ENCODE measurements around the gene TBX1.

The TBX1 gene

DNA sequence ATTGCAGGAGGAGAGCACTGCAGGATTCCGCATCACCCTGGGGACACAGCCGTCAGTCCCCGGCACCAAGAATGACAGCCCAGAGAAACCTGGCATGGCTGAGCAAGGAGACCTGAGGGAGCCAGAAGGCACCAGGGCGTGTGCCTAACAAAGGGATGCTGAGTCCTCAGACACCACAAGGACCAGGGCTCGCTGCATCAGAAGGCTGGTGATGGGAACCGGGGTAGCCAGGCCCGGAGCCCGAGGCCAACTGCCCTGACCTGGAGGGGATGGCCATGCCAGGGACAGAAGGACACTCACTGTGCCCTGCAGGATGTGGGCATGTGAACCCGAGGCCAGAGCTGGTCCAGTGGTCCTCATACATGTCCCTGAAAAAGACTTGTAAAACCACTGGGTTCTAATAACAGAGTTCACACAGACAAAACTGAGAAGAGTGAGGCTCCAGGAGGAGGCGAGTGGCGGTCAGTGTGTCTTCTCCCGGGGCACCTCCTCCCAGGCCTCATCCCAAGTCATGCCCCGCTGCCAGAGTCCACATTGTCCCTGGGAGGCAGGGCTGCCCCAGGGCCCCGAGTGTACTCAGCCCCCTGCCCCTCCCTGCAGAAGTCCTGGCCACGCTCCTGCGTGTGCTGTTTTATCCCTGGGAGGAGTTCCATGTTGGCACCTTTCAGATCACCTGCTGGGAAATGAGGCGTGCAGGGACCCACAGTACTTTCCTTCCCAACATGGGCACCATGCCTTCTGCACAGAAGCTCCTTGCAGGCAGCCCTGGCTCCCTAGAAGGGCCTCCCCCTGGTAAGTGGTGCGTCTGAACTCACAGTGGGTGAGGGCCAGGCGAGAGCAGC is 42.5 kb downstream of the TBX1 start:
- no peak for DNase-seq

DNA sequence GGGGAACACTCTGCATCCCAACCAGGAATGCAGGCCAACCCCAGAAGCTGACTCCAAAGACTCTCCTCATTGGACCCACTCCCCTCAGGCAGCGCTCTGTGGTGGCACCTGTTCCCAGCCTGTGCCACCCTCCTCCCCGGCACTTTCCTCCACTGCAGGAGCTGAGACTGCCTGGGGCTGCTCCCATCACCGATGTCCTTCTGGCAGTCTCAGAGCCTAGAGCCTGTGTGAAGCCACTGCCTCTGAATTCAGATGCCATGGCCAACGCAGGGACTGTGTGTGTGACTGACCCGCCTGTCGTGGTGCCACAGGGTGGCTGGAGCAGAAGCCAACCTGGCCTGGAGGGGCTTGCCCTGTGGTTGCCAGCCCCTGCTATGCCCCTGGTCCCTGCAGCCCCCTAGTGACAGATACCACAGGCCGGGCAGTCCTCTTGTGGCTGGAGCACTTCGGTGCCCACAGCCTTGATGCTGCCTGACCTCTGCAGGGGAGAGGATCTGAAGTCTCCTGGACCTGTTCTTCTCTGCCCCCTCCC is 43.2 kb downstream of the TBX1 start:
- no peak for DNase-seq

DNA sequence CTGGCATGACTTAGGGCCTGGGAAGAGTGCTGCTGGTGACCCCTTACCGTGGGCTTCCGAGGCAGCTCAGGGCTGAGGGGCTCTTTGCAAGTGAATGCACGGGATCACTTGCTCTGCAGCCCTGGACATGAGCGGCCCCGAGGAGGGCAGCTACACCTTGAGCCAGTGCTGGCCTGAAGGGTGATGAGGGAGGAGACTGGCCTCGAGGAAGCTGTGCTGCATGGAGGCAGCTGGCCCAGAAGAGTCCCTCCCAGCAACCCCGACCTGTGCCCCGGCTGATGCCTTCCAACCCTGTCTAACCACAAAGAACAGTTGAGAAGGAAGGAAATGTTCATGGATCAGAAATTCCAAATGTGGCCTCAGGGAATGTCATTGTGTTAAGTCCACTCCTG is 45.2 kb downstream of the TBX1 start:
- no peak for DNase-seq

DNA sequence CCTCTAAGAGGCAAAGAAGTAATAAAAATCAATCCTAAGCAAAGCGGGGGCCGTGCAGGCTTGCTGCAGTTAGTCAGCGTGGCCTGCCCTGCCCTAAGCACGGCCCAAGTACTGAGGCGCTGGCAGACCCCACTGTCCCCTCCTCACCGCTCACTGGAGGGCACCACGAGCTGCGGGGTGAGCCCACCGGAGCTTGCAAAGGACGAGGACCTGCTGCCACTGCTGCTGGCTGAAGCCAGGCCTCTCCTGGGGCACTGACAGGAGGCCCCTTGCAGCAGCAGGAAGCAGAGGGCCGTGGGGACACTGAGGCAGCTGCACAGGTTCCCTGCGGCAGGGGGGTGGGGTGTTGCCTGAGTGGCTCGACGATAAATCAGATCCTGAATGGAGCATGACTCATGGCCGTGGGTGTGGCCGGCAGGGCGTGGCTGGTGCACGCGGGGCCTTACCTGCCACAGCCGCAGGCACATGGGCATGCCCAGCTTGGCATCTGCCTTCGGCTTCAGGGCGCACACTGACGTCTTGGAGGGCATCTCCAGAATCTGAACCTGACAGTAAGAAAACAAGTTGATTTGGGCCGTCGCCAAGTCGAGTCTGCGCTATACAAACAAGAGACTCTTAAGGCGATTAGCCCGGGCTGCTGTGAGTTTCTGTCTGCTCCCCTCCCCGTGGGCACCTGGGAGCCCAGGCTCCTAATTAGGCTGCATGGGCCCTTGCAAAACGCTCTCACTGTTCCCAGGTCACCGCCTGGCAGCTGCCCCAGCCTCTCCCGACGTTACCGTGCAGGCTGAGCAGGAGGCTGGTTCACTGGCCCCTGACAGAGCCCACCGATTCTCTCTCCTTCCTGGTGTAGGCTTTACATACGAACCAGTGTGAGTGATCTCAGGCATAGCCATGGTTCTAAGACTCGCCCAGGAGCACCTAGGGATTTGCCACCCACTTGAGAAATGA is 45.9 kb downstream of the TBX1 start:
- no peak for DNase-seq

DNA sequence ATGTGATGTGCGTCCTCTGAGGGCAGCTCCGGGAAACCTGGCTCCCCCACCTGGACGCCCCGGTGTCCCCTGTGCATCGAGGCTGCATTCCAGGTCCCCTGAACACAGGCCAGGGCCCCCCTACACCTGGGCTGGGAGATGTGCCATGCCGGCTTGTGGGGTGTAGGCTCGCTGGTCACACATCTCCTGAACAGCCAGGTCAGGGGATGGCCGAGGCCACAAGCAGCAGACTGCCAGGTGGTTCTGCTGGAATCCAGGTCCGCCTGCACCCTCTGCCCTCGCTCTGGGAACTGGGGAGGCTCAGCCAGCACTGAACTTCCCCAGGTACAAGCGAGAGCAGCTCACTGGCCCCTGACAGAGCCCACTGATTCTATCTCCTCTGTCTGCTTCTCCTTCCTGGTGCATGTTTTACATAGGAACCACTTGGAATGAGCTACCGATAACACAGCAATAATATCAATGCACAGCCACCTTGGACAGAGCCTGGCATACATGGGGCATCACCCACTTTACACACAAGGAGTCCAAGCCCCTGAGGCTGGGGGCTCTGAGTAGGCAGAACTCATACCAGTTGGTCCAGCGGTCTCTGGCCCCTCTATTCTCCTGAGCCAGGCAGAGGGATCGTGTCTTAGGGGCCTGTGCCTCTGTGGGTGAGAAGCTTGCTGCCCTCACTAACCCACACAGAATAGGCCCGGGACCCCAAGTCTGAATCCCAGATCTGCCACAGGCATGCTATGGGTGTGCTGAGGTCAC is 46.8 kb downstream of the TBX1 start:
- DNase-seq: no peak

DNA sequence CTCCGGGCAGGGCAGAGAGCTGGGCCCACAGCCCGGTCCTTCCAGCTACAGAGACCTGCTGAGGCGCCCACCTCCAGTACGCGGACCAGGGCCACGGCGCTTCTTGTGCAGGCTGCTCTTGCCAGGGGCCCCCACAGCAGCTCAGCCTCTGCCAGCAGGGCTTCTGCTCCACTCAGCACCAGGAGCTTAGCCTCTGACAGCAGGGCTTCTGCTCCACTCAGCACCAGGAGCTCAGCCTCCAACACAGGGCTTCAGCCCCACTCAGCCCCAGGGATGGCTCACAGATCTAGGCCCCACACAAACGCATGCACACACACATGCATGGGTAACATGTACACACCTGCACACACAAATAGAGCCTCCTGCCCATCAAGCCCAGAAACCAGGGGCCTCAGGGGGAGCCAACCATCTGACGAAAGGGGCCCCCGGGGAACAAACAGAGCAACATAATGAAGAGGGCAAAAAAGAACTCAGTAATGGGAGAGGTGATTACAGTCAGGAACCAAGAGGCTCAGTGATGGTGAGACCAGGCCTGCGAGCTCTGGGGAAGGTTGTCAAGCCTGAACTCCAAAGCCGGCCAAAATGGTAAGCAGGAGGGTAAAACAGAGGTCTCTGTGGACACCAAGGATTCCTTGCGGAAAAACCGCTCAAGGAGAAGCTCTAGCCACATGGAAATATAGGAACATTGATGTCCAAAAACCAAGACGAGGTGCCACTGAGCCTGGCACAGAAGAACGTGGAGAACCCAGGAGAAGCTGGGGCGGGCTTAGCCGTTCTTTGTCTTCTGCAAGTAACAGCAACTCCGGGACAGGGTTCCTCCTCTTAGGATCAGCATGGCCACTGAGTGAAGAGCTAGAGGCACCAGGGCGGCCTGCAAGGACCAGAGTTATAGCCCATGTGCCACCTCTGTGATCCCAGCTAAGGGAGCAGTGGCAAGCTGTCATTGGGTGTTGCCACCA is 47.6 kb downstream of the TBX1 start:
- DNase-seq: no peak

DNA sequence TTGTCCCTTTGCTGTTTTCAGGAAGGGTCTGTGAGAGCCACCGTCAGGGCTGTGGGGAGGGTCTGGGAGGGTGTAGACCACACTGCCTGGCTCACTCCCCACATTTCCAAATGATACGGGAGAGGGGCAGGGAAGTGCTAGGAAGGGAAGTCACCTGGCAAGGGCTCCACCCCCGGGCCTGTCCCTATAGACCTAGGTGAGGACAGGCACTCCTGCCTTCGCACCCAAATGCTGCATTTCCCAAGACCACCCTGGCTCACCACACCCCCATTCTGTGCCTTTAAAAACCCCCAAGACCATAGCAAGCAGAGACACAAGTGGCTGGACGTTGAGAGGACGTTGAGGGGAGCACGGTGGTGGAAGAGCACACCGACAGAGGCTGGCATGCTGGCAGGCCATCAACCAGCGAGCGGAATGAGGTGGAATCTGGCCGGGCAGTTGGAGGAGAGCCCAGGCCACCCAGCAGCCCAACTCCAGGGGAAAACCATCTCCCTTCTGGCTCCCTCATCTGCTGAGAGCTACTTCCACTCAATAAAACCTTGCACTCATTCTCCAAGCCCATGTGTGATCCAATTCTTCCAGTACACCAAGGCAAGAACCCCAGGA is 48.4 kb downstream of the TBX1 start:
- DNase-seq: no peak

DNA sequence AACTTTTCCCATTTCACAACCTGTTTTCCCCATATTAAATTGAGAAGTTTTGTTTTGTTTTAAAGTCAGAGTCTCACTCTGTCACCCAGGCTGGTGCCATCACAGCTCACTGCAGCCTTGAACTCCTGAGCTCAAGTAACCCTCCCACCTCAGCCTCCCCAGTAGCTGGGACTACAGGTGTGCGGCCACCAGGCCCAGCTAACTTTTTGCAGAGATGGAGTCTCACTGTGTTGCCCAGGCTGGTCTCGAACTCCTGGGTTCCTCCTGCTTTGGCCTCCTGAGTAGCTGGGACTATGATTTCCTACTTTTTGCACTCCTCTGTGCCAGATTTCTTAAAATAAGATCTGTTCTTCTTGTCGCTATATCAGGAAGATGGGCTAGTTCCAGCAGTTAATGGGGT is 49.2 kb downstream of the TBX1 start:
- no peak for DNase-seq

DNA sequence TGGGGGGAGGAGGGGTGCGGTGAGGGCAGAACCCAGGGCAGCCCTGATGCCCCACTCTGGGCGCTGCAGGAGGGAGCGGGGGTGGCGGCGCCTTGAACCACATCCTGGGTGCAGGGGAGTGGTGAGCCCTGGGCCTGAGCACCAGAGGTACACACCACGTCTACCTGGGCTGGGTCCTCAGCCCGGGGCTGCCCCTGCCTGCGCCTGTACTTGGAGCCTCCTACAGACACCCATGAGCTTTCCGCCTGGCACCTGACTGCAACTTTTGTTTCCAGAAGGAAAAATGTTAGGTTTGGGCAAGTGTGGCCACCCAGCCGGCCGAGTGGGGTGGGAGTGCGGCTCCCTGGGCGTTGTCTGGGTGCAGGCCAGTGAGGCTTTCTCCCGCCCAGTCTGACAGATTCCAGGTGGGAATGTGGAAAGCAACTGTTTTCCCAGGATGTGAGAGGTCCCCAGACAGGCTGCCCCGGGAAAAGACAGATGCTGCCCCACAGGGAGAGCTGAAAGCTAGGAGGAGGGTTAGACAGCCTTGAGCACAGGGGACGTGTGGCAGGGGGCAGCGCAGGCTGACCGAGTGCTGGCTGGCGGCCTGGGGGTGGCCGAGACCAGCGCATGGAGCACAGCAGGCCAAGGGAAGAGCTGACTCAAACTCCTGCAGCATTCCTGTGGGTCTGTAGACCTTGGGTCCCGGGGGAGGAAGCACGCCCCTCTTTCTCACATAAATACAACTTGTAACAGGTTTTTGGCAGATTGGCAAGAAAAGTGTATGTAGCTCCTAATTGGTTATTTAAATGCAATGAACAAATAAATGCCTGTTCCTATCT is 50.0 kb downstream of the TBX1 start:
- no peak for DNase-seq

DNA sequence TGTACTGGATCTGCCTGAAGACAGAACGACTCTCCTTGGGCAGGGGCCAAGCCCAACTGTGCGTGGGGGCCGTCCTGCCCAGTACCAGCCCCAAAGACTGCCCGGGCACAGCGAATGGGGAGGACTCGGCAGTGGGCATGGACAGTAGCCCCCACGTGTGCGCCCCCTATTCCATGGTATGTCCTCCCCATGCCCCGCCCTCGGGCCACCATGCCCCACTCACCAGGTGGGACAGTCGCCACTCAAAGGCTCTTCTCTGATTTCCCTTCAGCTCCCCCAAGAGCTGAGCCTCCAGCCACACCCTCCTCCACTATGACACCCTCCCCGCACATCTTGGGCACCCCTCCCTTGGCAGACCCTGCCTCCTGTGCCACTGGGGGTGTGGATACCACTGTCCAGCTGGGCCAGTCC is 50.6 kb downstream of the TBX1 start:
- no peak for DNase-seq

DNA sequence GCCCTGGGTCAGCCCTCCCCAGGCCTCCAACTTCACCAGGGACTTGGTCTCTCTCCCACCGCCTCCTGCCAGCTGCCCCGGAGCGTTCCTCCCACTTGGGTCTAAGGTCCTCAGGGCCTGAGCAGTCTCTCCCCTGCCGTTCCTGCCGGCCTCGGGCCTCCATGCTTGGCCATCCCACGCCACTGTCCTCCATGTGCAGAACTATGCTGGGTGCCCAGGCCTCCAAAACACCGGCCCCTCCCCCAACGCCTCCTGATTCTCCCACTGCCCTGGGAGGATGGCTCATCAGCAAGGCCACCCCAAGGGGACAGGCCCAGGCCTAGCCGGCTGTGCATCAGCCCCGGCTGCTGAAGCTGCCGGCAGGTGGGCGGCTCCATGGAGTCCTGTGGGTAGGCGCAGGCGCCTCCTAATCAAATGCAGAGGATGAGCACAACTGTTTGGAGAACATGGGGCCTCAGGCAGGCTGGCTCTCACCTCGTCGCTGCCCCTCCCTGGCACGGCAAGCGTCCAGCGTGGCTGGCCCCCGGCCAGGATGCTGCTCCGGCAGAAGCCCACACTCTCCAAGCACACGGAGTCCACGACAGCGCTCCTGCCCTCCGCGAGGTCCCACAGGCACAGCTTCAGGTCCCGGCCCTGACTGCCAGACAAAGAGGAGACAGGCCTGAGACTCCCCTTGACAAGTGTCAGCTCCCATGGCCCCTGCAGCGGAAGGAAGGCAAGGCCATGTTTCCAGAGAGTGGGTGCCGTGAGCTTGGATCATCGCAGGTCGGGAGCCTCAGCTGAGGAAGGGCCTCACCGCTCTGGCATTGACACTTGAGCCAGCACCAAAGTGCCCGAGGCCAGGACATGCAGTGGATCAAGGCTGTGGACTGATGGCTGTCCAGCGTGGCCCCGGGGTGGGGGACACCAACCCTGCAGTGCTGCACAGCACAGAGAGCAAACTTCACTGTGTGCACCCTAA is 51.5 kb downstream of the TBX1 start:
- DNase-seq: no peak

DNA sequence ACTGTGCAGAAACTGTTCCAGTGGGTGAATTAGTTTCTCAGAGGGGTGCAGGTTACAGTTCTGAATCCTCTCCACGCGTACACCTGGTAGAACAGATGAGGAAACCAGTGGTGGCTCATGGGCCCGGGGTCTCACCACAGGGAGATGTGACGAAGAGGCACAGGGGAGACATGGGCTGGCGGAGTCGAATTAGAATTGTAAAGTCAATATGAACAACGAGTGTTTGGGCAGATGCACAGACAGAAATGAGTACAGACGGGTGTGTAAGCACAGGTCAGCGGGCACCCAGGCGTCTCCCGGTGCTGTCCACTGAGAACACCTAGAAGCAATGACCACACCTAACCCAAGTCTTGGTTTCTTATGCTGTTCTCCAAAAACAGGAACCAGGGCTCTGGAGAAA is 52.3 kb downstream of the TBX1 start:
- DNase-seq: no peak

DNA sequence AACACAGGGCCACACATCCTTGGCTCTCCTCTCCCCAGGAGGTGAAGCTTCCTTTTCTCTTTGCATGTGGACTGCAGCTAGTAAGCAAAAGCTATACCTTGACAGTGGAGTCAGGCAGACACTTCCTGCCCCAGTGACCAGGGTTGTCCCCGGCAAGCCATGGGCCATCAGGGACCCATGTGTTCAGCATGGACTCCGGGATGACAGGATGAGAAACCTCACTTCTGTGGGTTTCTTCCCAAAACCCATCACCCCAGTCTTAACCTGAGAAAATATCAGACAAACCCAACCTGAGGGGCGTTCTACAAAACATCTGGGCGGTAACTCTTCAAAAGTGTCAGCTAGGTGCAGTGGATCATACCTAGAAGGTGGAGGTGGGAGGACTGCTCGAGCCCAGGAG is 53.9 kb downstream of the TBX1 start:
- DNase-seq: no peak

DNA sequence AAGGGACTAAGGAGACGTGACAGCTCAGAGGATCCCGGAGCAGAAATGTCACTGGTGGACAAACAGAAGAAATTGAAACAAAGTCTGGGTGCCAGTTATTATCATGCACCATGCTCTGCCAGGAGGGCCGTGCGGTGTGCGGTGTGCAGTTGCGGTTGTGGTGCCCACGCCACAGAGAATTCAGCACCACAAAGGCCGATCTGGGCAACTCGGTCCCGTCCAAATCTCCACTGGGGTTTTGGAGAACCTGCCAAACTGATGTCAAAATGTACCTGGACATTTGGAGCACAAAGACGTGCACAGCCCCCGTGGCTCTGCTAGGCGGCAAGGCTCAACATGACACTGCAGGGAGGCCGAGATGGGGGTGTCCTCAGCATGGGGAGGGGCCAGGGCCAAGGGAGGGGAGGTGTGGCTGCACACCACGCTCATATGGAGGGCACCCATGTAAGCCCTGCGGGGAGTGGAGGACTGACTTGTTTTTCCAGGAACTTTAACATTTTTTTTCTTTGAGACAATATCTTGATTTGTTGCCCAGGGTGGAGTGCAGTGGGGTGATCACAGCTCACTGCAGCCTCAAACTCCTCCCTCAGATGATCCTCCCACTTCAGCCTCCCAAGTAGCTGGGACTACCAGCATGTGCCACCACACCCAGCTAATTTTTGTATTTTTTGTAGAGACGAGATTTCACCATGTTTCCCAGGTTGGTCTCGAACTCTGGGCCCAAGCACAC is 54.7 kb downstream of the TBX1 start:
- no peak for DNase-seq

DNA sequence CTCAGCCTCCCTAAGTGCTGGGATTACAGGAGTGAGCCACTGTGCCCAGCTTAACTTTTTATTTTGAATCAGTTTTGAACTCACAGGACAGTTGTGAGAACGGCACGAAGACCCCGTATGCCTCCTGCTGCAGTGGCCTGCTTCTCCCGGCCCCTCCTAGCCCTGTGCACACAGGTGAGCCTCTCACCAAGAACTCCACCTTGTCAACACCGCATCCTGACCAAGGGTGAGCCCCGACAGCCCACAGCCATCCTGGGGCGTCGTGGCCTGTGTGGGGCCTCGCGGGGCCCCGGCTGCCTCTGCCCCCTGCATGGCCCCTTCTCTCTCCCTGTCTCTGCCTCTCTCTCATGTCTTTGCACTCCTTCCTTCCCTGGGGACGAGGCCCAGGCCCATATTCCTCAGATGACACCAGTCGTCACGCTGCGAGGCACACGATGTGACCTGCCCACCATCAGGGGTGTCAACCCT is 55.3 kb downstream of the TBX1 start:
- DNase-seq: no peak

DNA sequence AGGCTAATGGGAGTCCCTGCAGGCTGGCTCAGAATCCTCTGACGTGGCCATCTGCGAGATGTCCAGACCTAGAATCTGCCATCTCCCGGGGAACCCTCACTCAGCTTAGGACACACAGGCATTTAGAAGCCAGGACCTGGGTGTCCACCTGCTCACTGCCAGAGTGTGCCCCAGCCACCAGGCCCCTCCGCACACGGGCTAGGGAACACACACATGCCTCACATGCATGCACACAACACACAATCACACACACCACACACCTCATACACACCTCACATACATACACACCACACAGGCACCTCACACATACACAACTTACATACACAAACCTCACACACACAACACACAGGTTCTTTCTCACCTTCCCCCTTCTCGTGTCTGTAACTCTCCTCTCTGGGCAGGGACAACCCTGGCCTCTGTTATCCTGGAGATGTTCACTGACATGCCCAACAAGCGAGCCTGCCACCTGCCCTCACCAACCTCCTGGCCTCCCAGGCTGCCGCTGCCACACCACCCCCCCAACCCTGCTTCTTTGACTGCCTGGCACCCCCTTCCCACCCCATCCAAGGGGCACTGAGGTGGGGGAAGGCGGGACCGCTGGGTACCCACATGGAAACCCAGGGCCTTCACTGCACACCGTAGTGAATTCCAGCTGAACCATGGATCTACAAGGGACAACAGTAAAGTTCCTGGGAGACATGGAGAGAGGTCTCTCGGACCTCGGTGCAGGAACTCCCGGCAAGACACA is 56.0 kb downstream of the TBX1 start:
- no peak for DNase-seq

Measured in GF-D8 (cell line).